Naive thymus-derived CD4-positive, alpha-beta T cell (primary cell): ENCODE results near the gene DDTL. TPM values are rescaled to one million over a fixed set of nuclear protein-coding genes. Genes with fewer than 3 reads are reported as not detected.

ENCODE experiments used
- ATAC-seq: fragments of 150-1000 bp; cut with Tn5 transposase; 2 replicates; pipeline ENCODE4 v1.10.0; 2021; ENCODE audit warnings: mild to moderate bottlenecking, moderate library complexity
- CTCF ChIA-PET: fragments of 350-600 bp; sonication (Branson Sonifier 250); formaldehyde crosslinking; loops from one replicate; lab custom pipeline; 2021; ENCODE audit warnings: antibody characterized with exemption; lab: Charles Lee
- POLR2A ChIA-PET: fragments of 350-600 bp; sonication (Branson Sonifier 250); formaldehyde crosslinking; loops from one replicate; lab custom pipeline; 2021; ENCODE audit warnings: antibody characterized with exemption, inconsistent platforms; lab: Charles Lee
- DNase-seq, 9 donors: peaks; one replicate each; pipeline versions ENCODE4 v3.0.0 to v3.0.0-alpha.2; 2020 to 2022; ENCODE audit warnings: mixed read lengths in 1 of 9
- H3K27ac ChIP-seq: one replicate; pipeline ENCODE4 v1.7.0; 2013; ENCODE audit warnings: mild to moderate bottlenecking, low read depth, low read length, moderate library complexity
- H3K27me3 ChIP-seq, 2 donors: one replicate each; pipeline ENCODE4 v1.7.0; 2013; ENCODE audit warnings: low read length in 2 of 2, mild to moderate bottlenecking in 2 of 2, moderate library complexity in 2 of 2; ENCODE audit not compliant: control insufficient read depth in 2 of 2, insufficient read depth in 2 of 2
- H3K36me3 ChIP-seq, 3 experiments: 1 replicate in 2 of 3; 2 replicates in 1 of 3; pipeline ENCODE4 v1.7.0; 2013; ENCODE audit warnings: low read length in 3 of 3, mild to moderate bottlenecking in 3 of 3, moderate library complexity in 1 of 3; ENCODE audit not compliant: insufficient read depth in 3 of 3, control insufficient read depth in 2 of 3
- H3K4me1 ChIP-seq, 2 donors: one replicate each; pipeline ENCODE4 v1.7.0; 2013; ENCODE audit warnings: low read length in 2 of 2, mild to moderate bottlenecking in 2 of 2, moderate library complexity in 1 of 2; ENCODE audit not compliant: control insufficient read depth in 2 of 2, insufficient read depth in 2 of 2
- H3K4me3 ChIP-seq: 2 replicates; pipeline ENCODE4 v1.7.0; 2013; ENCODE audit warnings: mild to moderate bottlenecking, low read length
- H3K9me3 ChIP-seq, 3 experiments: 1 replicate in 2 of 3; 2 replicates in 1 of 3; pipeline ENCODE4 v1.7.0; 2013; ENCODE audit warnings: low read length in 3 of 3; ENCODE audit not compliant: control insufficient read depth in 2 of 3
- H3K27ac Mint-ChIP-seq, 9 donors: one replicate each; pipeline ENCODE4 v1.8.0; 2020 to 2022; ENCODE audit warnings: mixed read lengths in 9 of 9, mild to moderate bottlenecking in 8 of 9, moderate library complexity in 5 of 9, inconsistent platforms in 2 of 9
- H3K27me3 Mint-ChIP-seq, 5 donors: one replicate each; pipeline ENCODE4 v1.8.0; 2021 to 2022; ENCODE audit warnings: mixed read lengths in 5 of 5, mild to moderate bottlenecking in 1 of 5
- H3K36me3 Mint-ChIP-seq, 5 donors: one replicate each; pipeline ENCODE4 v1.8.0; 2020 to 2022; ENCODE audit warnings: mixed read lengths in 5 of 5, mild to moderate bottlenecking in 3 of 5, inconsistent platforms in 1 of 5
- H3K4me1 Mint-ChIP-seq, 7 donors: one replicate each; pipeline ENCODE4 v1.8.0; 2020 to 2022; ENCODE audit warnings: mixed read lengths in 7 of 7, mild to moderate bottlenecking in 3 of 7, inconsistent platforms in 1 of 7
- H3K4me3 Mint-ChIP-seq, 10 donors: one replicate each; pipeline ENCODE4 v1.8.0; 2020 to 2022; ENCODE audit warnings: mild to moderate bottlenecking in 10 of 10, mixed read lengths in 10 of 10, moderate library complexity in 6 of 10, inconsistent platforms in 2 of 10
- H3K9me3 Mint-ChIP-seq, 11 donors: one replicate each; pipeline ENCODE4 v1.8.0; 2020 to 2022; ENCODE audit warnings: mixed read lengths in 11 of 11, mild to moderate bottlenecking in 4 of 11, inconsistent platforms in 1 of 11, moderate library complexity in 1 of 11
- intact Hi-C, 2 donors: fragments of 100-400 bp; cut with micrococcal nuclease; formaldehyde crosslinking; loops; one replicate each; pipeline ENCODE4 v1.15.1; 2023
- polyA plus RNA-seq, 2 donors: library from polyadenylated mRNA; unstranded; fragments of 300-500 nt; fragmentation: Illumina TruSeq; gene quantifications; one replicate each; pipeline ENCODE4 v1.2.3, GENCODE V29; 2021
- total RNA-seq, 6 experiments: library from RNA in 5 of 6; stranded (reverse) in 5 of 6; gene quantifications; 1 replicate in 5 of 6; 2 replicates in 1 of 6; pipeline ENCODE4 v1.2.3 and lab custom pipeline; 2021 to 2026

The DDTL gene
- total and polyA plus RNA-seq, 7 experiments from 2014 or later = 2.3 to 5.7 (median 3.6) TPM

- CTCF ChIA-PET = interaction anchor here (1.8 kb wide), 1 partner anchor 26 kb away, joined by 7 read pairs; no protein-coding TSS in a partner anchor
- H3K27me3 Mint-ChIP-seq = no peaks in the 10 kb centered on the region
- H3K36me3 ChIP-seq = peaks cover 0 to 5% (median 0%) of the 10 kb centered on the region in 3 experiments
- H3K27ac Mint-ChIP-seq = peak overlapping the region; percentile 93 to 99 (median 97)
- peaks cover 0 to 7% (median 0%) of the 10 kb centered on the region in 11 donors for H3K9me3 Mint-ChIP-seq
- H3K4me1 ChIP-seq = peaks cover 4 to 10% of the 10 kb centered on the region in 2 donors
- peak in 2 of 9 donors; percentile 10 to 19 for DNase-seq
- ATAC-seq = no peak
- H3K4me3 Mint-ChIP-seq = peak overlapping the region; percentile 88 to 98 (median 96)
- H3K9me3 ChIP-seq = no peaks in the 10 kb centered on the region
- H3K36me3 Mint-ChIP-seq = peaks cover 6 to 18% (median 13%) of the 10 kb centered on the region in 5 donors
- no peaks in the 10 kb centered on the region for H3K27me3 ChIP-seq
- peak overlapping the region; percentile 75 for H3K4me3 ChIP-seq
- H3K4me1 Mint-ChIP-seq = peaks cover 12 to 52% (median 39%) of the 10 kb centered on the region in 7 donors
- H3K27ac ChIP-seq = peak overlapping the region; percentile 78
- POLR2A ChIA-PET = interaction anchor here (0.6 to 2.1 kb wide), 8 partner anchors 14 to 274 kb away, joined by 3 to 12 read pairs (median 6); partner anchors contain the start of gene MIF
- intact Hi-C loops = loop anchor here (1.0 to 10.0 kb wide), 6 partner anchors 27 to 544 kb away; partner anchors contain the start of genes GUCD1 (in 2 of the 2) and SNRPD3 (in 2 of the 2)
Observed at GRCh38 chr22:24011735-24012068, 45.0 kb downstream of the DDTL start.

- no peaks in the 10 kb centered on the region for H3K9me3 ChIP-seq
- H3K9me3 Mint-ChIP-seq = peaks cover 0 to 7% (median 0%) of the 10 kb centered on the region in 11 donors
- CTCF ChIA-PET = interaction anchor here (0.7 kb wide), 1 partner anchor 11 kb away, joined by 4 read pairs; no protein-coding TSS in a partner anchor
- intact Hi-C loops = loop anchor here in 1 of 2 donors (10.0 kb wide), 1 partner anchor 539 kb away; the partner anchor contains the start of genes GUCD1 and SNRPD3
- no peaks in the 10 kb centered on the region for H3K27me3 ChIP-seq
- no peak overlapping the region for H3K27ac ChIP-seq
- no peaks in the 10 kb centered on the region for H3K27me3 Mint-ChIP-seq
- H3K27ac Mint-ChIP-seq = no peak overlapping the region
- DNase-seq (no peak), ATAC-seq (no peak)
- H3K4me1 ChIP-seq = peaks cover 4 to 14% of the 10 kb centered on the region in 2 donors
- POLR2A ChIA-PET = no interaction called here
- peaks cover 0 to 4% (median 0%) of the 10 kb centered on the region in 3 experiments for H3K36me3 ChIP-seq
- peaks cover 10 to 28% (median 20%) of the 10 kb centered on the region in 5 donors for H3K36me3 Mint-ChIP-seq
- no peak overlapping the region for H3K4me3 ChIP-seq
- no peak overlapping the region for H3K4me3 Mint-ChIP-seq
- peaks cover 13 to 60% (median 38%) of the 10 kb centered on the region in 7 donors for H3K4me1 Mint-ChIP-seq
Observed at GRCh38 chr22:24016156-24016555, 49.5 kb downstream of the DDTL start.

GRCh38 chr22:24021304-24021703 lies 54.6 kb downstream of the DDTL start:
- Mint-ChIP-seq H3K4me1 (peaks cover 16 to 61% (median 43%) of the 10 kb centered on the region in 7 donors), H3K9me3 (peaks cover 0 to 12% (median 4%) of the 10 kb centered on the region in 11 donors), H3K27ac (no peak overlapping the region), H3K4me3 (no peak overlapping the region), H3K36me3 (peaks cover 12 to 42% (median 35%) of the 10 kb centered on the region in 5 donors), H3K27me3 (no peaks in the 10 kb centered on the region)
- peaks cover 4 to 5% of the 10 kb centered on the region in 2 donors for H3K4me1 ChIP-seq
- no peaks in the 10 kb centered on the region for H3K9me3 ChIP-seq
- ChIA-PET CTCF (no interaction called here), POLR2A (no interaction called here)
- H3K36me3 ChIP-seq = no peaks in the 10 kb centered on the region
- H3K4me3 ChIP-seq = no peak overlapping the region
- H3K27me3 ChIP-seq = no peaks in the 10 kb centered on the region
- H3K27ac ChIP-seq = no peak overlapping the region
- DNase-seq (no peak), ATAC-seq (no peak)
- intact Hi-C loops = loop anchor here in 1 of 2 donors (2.0 kb wide), 1 partner anchor 17 kb away; no protein-coding TSS in a partner anchor

Other genes starting within 250 kb of the DDTL start
- gene ZNF70, start 215.8 kb upstream of the DDTL start, total RNA-seq = 1 to 10 TPM; 3.1 to 7.9 (median 4.0) TPM
- under 1 TPM; 0.32 to 0.34 TPM for gene ZNF70, start 215.8 kb upstream of the DDTL start, polyA plus RNA-seq
- 1 to 10 TPM in 1 of 5 experiments, under 1 TPM in 1, not detected in 3; 0.74 to 3.0 TPM for gene VPREB3, start 212.5 kb upstream of the DDTL start, total RNA-seq
- 1 to 10 TPM; 1.3 to 1.5 TPM for gene VPREB3, start 212.5 kb upstream of the DDTL start, polyA plus RNA-seq
- gene C22orf15, start 203.9 kb upstream of the DDTL start, total RNA-seq = 1 to 10 TPM in 4 of 5 experiments, not detected in 1; 1.2 to 5.7 (median 3.9) TPM
- gene C22orf15, start 203.9 kb upstream of the DDTL start, polyA plus RNA-seq = 1 to 10 TPM; 1.6 to 2.4 TPM
- gene CHCHD10, start 198.9 kb upstream of the DDTL start, total RNA-seq = 10 to 100 TPM; 38.2 to 56.1 (median 46.4) TPM
- gene CHCHD10, start 198.9 kb upstream of the DDTL start, polyA plus RNA-seq = 10 to 100 TPM; 25.6 to 32.8 TPM
- gene MMP11, start 194.0 kb upstream of the DDTL start, total RNA-seq = 1 to 10 TPM in 4 of 5 experiments, not detected in 1; 2.0 to 4.0 (median 3.4) TPM
- 1 to 10 TPM; 2.0 to 4.3 TPM for gene MMP11, start 194.0 kb upstream of the DDTL start, polyA plus RNA-seq
- 10 to 100 TPM; 47.1 to 81.1 (median 54.2) TPM for gene SMARCB1, start 179.9 kb upstream of the DDTL start, total RNA-seq
- gene SMARCB1, start 179.9 kb upstream of the DDTL start, polyA plus RNA-seq = 10 to 100 TPM; 37.0 to 49.8 TPM
- gene DERL3, start 127.9 kb upstream of the DDTL start, total RNA-seq = 10 to 100 TPM in 1 of 5 experiments, 1 to 10 TPM in 4; 1.6 to 16.2 (median 6.5) TPM
- gene DERL3, start 127.9 kb upstream of the DDTL start, polyA plus RNA-seq = not detected
- 10 to 100 TPM; 10.5 to 29.7 (median 14.7) TPM for gene SLC2A11, start 109.0 kb upstream of the DDTL start, total RNA-seq
- gene SLC2A11, start 109.0 kb upstream of the DDTL start, polyA plus RNA-seq = 1 to 10 TPM; 5.9 to 8.3 TPM
- gene MIF, start 72.5 kb upstream of the DDTL start, total RNA-seq = 1,000 to 10,000 TPM in 1 of 5 experiments, 100 to 1,000 TPM in 4; 179 to 1,010 (median 197) TPM
- 1,000 to 10,000 TPM in 1 of 2 donors, 100 to 1,000 TPM in 1; 945 to 1,099 TPM for gene MIF, start 72.5 kb upstream of the DDTL start, polyA plus RNA-seq
- not detected for gene GSTT2B, start 5.7 kb upstream of the DDTL start, total RNA-seq
- not detected for gene GSTT2B, start 5.7 kb upstream of the DDTL start, polyA plus RNA-seq
- 100 to 1,000 TPM in 1 of 5 experiments, 10 to 100 TPM in 4; 66.8 to 108 (median 80.2) TPM for gene DDT, start 7.6 kb downstream of the DDTL start, total RNA-seq
- 100 to 1,000 TPM in 1 of 2 donors, 10 to 100 TPM in 1; 66.3 to 122 TPM for gene DDT, start 7.6 kb downstream of the DDTL start, polyA plus RNA-seq
- gene GSTT2, start 13.2 kb downstream of the DDTL start, total RNA-seq = not detected
- gene GSTT2, start 13.2 kb downstream of the DDTL start, polyA plus RNA-seq = not detected
- not detected for gene GSTT4, start 38.6 kb downstream of the DDTL start, total RNA-seq
- not detected for gene GSTT4, start 38.6 kb downstream of the DDTL start, polyA plus RNA-seq
- 100 to 1,000 TPM; 140 to 150 (median 145) TPM for gene CABIN1, start 44.4 kb downstream of the DDTL start, total RNA-seq
- 10 to 100 TPM; 10.2 to 14.7 TPM for gene CABIN1, start 44.4 kb downstream of the DDTL start, polyA plus RNA-seq
- gene SUSD2, start 214.6 kb downstream of the DDTL start, total RNA-seq = 1 to 10 TPM; 1.0 to 2.3 (median 1.7) TPM
- gene SUSD2, start 214.6 kb downstream of the DDTL start, polyA plus RNA-seq = under 1 TPM in 1 of 2 donors, not detected in 1; 0.40 TPM